Endodermal cell (in vitro differentiated cells): ENCODE data around the gene SLC34A3. TPM values are rescaled to one million over a fixed set of nuclear protein-coding genes. Genes with fewer than 3 reads are reported as not detected.

Experiments
- DNase-seq: peaks from one replicate; pipeline ENCODE4 v3.0.0-alpha.2; 2017
- H3K27ac ChIP-seq: 2 replicates; pipeline ENCODE4 v1.5.1; 2013; ENCODE audit warnings: mild to moderate bottlenecking, low read depth, low read length, moderate library complexity
- H3K27me3 ChIP-seq: 2 replicates; pipeline ENCODE4 v1.6.1; 2013; ENCODE audit warnings: mild to moderate bottlenecking, low read length, moderate library complexity; ENCODE audit not compliant: insufficient read depth, control insufficient read depth, poor library complexity, severe bottlenecking
- H3K36me3 ChIP-seq: 2 replicates; pipeline ENCODE4 v1.7.0; 2013; ENCODE audit warnings: mild to moderate bottlenecking, low read length, moderate library complexity; ENCODE audit not compliant: control insufficient read depth, insufficient read depth
- H3K4me1 ChIP-seq: one replicate; pipeline ENCODE4 v1.7.0; 2013; ENCODE audit warnings: low read length; ENCODE audit not compliant: control insufficient read depth, insufficient read depth
- H3K4me3 ChIP-seq: 2 replicates; pipeline ENCODE4 v1.5.1; 2013; ENCODE audit warnings: mild to moderate bottlenecking, low read length, moderate library complexity
- H3K9ac ChIP-seq: 2 replicates; pipeline ENCODE4 v1.6.1; 2013; ENCODE audit warnings: mild to moderate bottlenecking, low read length, moderate library complexity; ENCODE audit not compliant: poor library complexity, severe bottlenecking; ENCODE audit errors: extremely low read depth
- H3K9me3 ChIP-seq: 2 replicates; pipeline ENCODE4 v1.6.1; 2013; ENCODE audit warnings: mild to moderate bottlenecking, low read length, moderate library complexity; ENCODE audit not compliant: control insufficient read depth
- H3K27ac Mint-ChIP-seq: 2 replicates; pipeline ENCODE4 v1.8.0; 2020; ENCODE audit warnings: mixed read lengths
- H3K27me3 Mint-ChIP-seq: 2 replicates; pipeline ENCODE4 v1.8.0; 2021; ENCODE audit warnings: mild to moderate bottlenecking, mixed read lengths; ENCODE audit not compliant: insufficient read depth
- H3K36me3 Mint-ChIP-seq: 2 replicates; pipeline ENCODE4 v1.8.0; 2020; ENCODE audit warnings: low read depth, mixed read lengths
- H3K4me1 Mint-ChIP-seq: 2 replicates; pipeline ENCODE4 v1.8.0; 2020; ENCODE audit warnings: mixed read lengths
- H3K4me3 Mint-ChIP-seq: 2 replicates; pipeline ENCODE4 v1.8.0; 2020; ENCODE audit warnings: mild to moderate bottlenecking, moderate library complexity, mixed read lengths
- H3K9me3 Mint-ChIP-seq: 2 replicates; pipeline ENCODE4 v1.8.0; 2020; ENCODE audit warnings: mild to moderate bottlenecking, mixed read lengths
- WGBS, 2 experiments: methylation state at CpG; one replicate each; pipeline versions ENCODE4 v1.1.5 to v1.1.7; 2013; ENCODE audit warnings: missing lambda C conversion rate in 2 of 2, mixed read lengths in 1 of 2; ENCODE audit not compliant: insufficient coverage in 1 of 2, insufficient read length in 1 of 2; 5-methylcytosine and 5-hydroxymethylcytosine counted together
- total RNA-seq, 2 donors: library from RNA; stranded (reverse); fragmentation: NEBNext Ultra II Directional in 1 of 2; extraction: Animal tissue kit (Norgen Biotek cat#: 25700) in 1 of 2; gene quantifications; 2 replicates in 1 of 2; 3 replicates in 1 of 2; pipeline ENCODE4 v1.2.1, GENCODE V29; 2021
- TF ChIP-seq, protein P1 (sequence below): fragments of 200-600 bp; sonication (generic); conservative IDR thresholded peaks from 2 replicates; pipeline ENCODE4 v1.5.0; 2021; ENCODE audit warnings: antibody characterized with exemption, mild to moderate bottlenecking

SLC34A3 gene
- total RNA-seq, 2 donors from 2014 or later = 0.15 TPM; not detected in 1

DNA sequence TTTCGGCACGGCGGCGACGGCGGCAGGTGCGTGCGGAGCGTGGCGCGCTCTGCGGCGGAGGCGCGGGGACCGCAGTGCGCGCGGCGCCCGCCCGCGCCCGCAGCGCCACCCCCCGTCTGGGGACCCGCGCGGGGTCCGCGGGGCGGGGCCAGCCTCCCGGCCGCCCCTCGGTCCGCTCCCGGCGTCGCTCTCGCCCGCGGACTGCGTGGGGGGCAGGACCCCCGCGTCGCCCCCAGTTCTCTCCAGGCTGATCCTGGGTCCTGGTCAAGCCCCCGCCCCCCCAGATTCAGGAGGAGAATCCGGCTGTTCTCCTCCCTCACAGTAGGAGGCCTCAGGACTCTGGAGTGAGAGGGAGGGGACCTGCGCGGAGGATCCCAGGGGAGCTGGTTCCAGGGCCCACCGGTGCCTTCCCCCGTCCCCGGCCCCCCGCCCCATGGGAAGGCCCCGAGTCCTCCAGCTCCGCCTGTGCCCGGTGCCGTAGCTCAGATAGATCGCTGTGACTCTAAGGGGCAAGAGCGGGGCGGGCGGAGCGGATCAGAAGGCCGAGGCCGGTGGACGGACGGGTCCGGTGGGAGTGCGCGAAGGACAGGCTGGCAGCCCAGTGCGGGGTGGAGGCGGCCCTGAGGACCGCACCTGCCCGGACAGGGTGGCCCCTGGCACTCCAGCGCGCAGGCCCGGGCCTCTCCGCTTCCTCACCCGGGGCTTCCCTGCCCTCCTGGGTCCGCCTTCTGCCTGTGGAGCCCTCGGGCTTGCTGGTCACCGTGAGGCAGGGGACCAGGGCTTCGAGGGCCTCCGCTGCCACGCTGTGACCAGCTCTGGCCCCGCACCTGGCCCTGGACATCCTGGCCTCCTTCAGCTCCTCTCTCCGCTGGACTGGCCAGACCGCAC lies 8.3 kb upstream of the SLC34A3 start, which contains the start of gene RNF208:
Gene RNF208 (minus strand): TSS at position 51 of the 888 bp plus-strand sequence. CDS start 1,028 bp downstream, outside the sequence.
- Histone ChIP-seq H3K27ac (no peak within 1 kb of the TSS), H3K27me3 (no peaks in the 10 kb centered on the region), H3K4me1 (peaks cover 21% of the 10 kb centered on the region), H3K4me3 (peak within 1 kb of the TSS; percentile 89), H3K9me3 (no peaks in the 10 kb centered on the region), H3K9ac (peak within 1 kb of the TSS; percentile 11), H3K36me3 (no peaks in the 10 kb centered on the region)
- H3K36me3 Mint-ChIP-seq = peaks cover 3% of the 10 kb centered on the region
- H3K4me3 Mint-ChIP-seq = peak within 1 kb of the TSS; percentile 61
- peaks cover 11% of the 10 kb centered on the region for H3K4me1 Mint-ChIP-seq
- no peaks in the 10 kb centered on the region for H3K9me3 Mint-ChIP-seq
- H3K27me3 Mint-ChIP-seq = no peaks in the 10 kb centered on the region
- H3K27ac Mint-ChIP-seq = peak within 1 kb of the TSS; percentile 48
- WGBS, 2 experiments = 10 to 20% methylated on average over 30 to 88 of the region's 88 CpGs
- TF ChIP-seq, protein P1, sequence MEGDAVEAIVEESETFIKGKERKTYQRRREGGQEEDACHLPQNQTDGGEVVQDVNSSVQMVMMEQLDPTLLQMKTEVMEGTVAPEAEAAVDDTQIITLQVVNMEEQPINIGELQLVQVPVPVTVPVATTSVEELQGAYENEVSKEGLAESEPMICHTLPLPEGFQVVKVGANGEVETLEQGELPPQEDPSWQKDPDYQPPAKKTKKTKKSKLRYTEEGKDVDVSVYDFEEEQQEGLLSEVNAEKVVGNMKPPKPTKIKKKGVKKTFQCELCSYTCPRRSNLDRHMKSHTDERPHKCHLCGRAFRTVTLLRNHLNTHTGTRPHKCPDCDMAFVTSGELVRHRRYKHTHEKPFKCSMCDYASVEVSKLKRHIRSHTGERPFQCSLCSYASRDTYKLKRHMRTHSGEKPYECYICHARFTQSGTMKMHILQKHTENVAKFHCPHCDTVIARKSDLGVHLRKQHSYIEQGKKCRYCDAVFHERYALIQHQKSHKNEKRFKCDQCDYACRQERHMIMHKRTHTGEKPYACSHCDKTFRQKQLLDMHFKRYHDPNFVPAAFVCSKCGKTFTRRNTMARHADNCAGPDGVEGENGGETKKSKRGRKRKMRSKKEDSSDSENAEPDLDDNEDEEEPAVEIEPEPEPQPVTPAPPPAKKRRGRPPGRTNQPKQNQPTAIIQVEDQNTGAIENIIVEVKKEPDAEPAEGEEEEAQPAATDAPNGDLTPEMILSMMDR = no peak
- DNase-seq = peak; percentile 82

DNA sequence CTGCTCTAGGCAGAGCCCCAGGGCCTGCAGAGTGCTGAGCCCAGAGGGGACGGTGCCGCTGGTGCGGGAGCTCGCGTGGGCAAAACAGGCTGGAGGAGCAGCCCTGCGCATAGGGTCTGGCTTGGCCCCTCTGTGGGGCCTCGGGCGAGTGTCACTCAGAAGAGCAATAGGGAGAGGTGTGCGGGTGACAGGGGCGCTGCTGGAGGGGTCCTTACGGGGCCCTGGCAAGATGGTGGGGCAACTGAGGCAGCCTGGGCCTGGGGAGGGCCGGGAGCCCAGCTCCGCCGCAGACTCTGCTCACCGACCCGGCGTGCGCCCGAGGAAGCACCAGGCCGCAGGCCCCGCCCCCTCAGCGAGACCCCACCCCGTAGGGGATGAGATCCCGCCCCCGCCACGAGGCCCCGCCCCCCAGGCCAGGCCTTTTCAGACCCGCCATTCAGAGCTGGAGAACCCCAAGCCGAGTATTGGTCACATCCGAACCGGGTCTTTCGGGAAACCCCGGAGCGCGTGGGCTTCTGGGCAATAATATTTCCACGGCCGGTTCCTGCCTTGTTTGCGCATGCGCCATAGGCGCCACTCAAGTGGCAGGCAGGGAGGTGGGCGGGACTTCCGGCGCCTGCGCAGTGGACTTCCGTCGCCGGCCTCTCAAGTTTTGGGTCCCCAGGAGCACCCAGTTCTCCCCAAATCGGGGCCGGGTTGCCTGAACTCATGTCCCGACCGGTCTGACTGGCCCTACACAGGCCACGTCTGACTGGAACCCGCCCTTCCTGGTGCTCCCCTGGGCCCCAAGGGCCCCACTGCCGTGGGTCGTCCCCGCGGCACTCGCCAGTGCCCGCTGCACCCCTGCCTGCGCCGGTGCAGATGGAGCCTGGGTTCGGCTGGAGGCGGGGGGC lies 7.4 kb upstream of the SLC34A3 start:
- H3K36me3 Mint-ChIP-seq = peaks cover 3% of the 10 kb centered on the region
- no peaks in the 10 kb centered on the region for H3K36me3 ChIP-seq
- peaks cover 12% of the 10 kb centered on the region for H3K4me1 Mint-ChIP-seq
- TF ChIP-seq, protein P1 = no peak
- peak overlapping the region; percentile 61 for H3K4me3 Mint-ChIP-seq
- no peaks in the 10 kb centered on the region for H3K9me3 Mint-ChIP-seq
- WGBS, 2 experiments = 1 to 3% methylated on average over 32 to 63 of the region's 63 CpGs
- no peaks in the 10 kb centered on the region for H3K27me3 Mint-ChIP-seq
- no peak overlapping the region for H3K27ac ChIP-seq
- DNase-seq = peak; percentile 99
- no peaks in the 10 kb centered on the region for H3K9me3 ChIP-seq
- peak overlapping the region; percentile 48 for H3K27ac Mint-ChIP-seq
- H3K4me1 ChIP-seq = peaks cover 13% of the 10 kb centered on the region
- H3K27me3 ChIP-seq = no peaks in the 10 kb centered on the region
- peak overlapping the region; percentile 73 for H3K9ac ChIP-seq
- peak overlapping the region; percentile 89 for H3K4me3 ChIP-seq
